ENCODE results near the gene RAPGEF2. TPM values are rescaled to one million over a fixed set of nuclear protein-coding genes. Genes with fewer than 3 reads are reported as not detected.

RAPGEF2 gene
- total and polyA plus RNA-seq, 10 of the 15 experiments (the other 5 are each of a cell fraction or from before 2014, with no cell fraction given), result 0.31 to 24.0 (median 2.9) TPM

GRCh38 chr4:159384632-159385031, 281.8 kb downstream of the RAPGEF2 start:
- H4K20me1 ChIP-seq (ENCODE audit: control insufficient read depth, insufficient read depth), result no peaks in the 10 kb centered on the region
- no TSS peak for BruUV-seq (replicated peaks)
- ChIA-PET SMC1A (ENCODE audit: uncharacterized antibody, unreplicated experiment) (interaction anchor here (1.1 kb wide), 1 partner anchor 24 kb away, joined by 3 read pairs; no protein-coding TSS in a partner anchor), CTCF (no interaction called here), RAD21 (ENCODE audit: unreplicated experiment) (no interaction called here), POLR2A (no interaction called here)
- DNase-seq (ENCODE audit: low read depth, low spot score) (no peak), ATAC-seq (no peak), FAIRE-seq (no peak)
- H3K9ac ChIP-seq (ENCODE audit: control insufficient read depth, insufficient read depth, low read length), result no peak overlapping the region
- in situ Hi-C loops (cut with MboI) (no loop called here), intact Hi-C loops (cut with micrococcal nuclease; ENCODE audit: unreplicated experiment) (no loop called here)
- H2AFZ ChIP-seq (ENCODE audit: control insufficient read depth, low read depth, low read length), result no peak overlapping the region
- H3K79me2 ChIP-seq (ENCODE audit: control insufficient read depth, insufficient read depth, low read length), result no peaks in the 10 kb centered on the region
- H3K36me3 ChIP-seq (ENCODE audit: control insufficient read depth in 2 of 2, insufficient read depth in 2 of 2, low read length in 1 of 2), result no peaks in the 10 kb centered on the region
- no peaks in the 10 kb centered on the region for H3K4me1 ChIP-seq (ENCODE audit: control insufficient read depth, insufficient read depth, low read length)
- no peak overlapping the region for H3K4me3 ChIP-seq
- no peak overlapping the region for H3K27ac ChIP-seq (ENCODE audit: control insufficient read depth, insufficient read depth)
- H3K27me3 ChIP-seq (replicated peaks in 1 of 2; ENCODE audit: control insufficient read depth in 2 of 2, insufficient read depth in 2 of 2, low read length in 1 of 2), result no peaks in the 10 kb centered on the region
- H3K4me2 ChIP-seq (ENCODE audit: control insufficient read depth, insufficient read depth), result no peak overlapping the region
- H3K9me3 ChIP-seq (replicated peaks; ENCODE audit: control insufficient read depth, insufficient read depth, low read length), result no peaks in the 10 kb centered on the region
- TF ChIP-seq CBFB (IDR thresholded peaks at IDR 0.05; ENCODE audit: low read depth) (no peak), SIX5 (IDR thresholded peaks at IDR 0.05; ENCODE audit: low read depth, low read length, severe bottlenecking) (no peak), MXI1 (IDR thresholded peaks at IDR 0.05; ENCODE audit: low read depth, low read length) (no peak), ESRRA (IDR thresholded peaks at IDR 0.05; ENCODE audit: low read length) (no peak), NR2C2 (IDR thresholded peaks at IDR 0.05; ENCODE audit: borderline replicate concordance, control insufficient read depth, insufficient read length, low read depth) (no peak), SREBF2 (IDR thresholded peaks at IDR 0.05; ENCODE audit: low read length) (no peak), ZZZ3 (IDR thresholded peaks at IDR 0.05; ENCODE audit: control insufficient read depth, insufficient read length, low read depth) (no peak), FOXK2 (IDR thresholded peaks at IDR 0.05) (no peak), SP1 (IDR thresholded peaks at IDR 0.05; ENCODE audit: low read depth, low read length) (no peak), POU2F2 (IDR thresholded peaks at IDR 0.05; ENCODE audit: borderline replicate concordance, low read depth, low read length) (no peak), POLR2AphosphoS2 (IDR thresholded peaks at IDR 0.05; ENCODE audit: low read depth, low read length) (no peak), STAT1 (conservative IDR thresholded peaks at IDR 0.05) (no peak), SREBF1 (IDR thresholded peaks at IDR 0.05; ENCODE audit: low read length) (no peak), CUX1 (IDR thresholded peaks at IDR 0.05; ENCODE audit: insufficient replicate concordance, low read depth, low read length) (no peak), HDAC2 (IDR thresholded peaks at IDR 0.05) (no peak)
- TF ChIP-seq, protein P1, sequence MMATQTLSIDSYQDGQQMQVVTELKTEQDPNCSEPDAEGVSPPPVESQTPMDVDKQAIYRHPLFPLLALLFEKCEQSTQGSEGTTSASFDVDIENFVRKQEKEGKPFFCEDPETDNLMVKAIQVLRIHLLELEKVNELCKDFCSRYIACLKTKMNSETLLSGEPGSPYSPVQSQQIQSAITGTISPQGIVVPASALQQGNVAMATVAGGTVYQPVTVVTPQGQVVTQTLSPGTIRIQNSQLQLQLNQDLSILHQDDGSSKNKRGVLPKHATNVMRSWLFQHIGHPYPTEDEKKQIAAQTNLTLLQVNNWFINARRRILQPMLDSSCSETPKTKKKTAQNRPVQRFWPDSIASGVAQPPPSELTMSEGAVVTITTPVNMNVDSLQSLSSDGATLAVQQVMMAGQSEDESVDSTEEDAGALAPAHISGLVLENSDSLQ (IDR thresholded peaks at IDR 0.05), result no peak
- TF ChIP-seq, protein P2, sequence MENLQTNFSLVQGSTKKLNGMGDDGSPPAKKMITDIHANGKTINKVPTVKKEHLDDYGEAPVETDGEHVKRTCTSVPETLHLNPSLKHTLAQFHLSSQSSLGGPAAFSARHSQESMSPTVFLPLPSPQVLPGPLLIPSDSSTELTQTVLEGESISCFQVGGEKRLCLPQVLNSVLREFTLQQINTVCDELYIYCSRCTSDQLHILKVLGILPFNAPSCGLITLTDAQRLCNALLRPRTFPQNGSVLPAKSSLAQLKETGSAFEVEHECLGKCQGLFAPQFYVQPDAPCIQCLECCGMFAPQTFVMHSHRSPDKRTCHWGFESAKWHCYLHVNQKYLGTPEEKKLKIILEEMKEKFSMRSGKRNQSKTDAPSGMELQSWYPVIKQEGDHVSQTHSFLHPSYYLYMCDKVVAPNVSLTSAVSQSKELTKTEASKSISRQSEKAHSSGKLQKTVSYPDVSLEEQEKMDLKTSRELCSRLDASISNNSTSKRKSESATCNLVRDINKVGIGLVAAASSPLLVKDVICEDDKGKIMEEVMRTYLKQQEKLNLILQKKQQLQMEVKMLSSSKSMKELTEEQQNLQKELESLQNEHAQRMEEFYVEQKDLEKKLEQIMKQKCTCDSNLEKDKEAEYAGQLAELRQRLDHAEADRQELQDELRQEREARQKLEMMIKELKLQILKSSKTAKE (IDR thresholded peaks at IDR 0.05; ENCODE audit: low read depth, poor library complexity, severe bottlenecking), result no peak
